NCI-H1436 (cell line): ENCODE data around the gene ANKRD27.
"Not testable (repeated sequence)": the region's sequence is repeated elsewhere in the genome, so short reads cannot be mapped to it uniquely, and the experiment has no call there.

ENCODE experiments used
- DNase-seq: peaks from one replicate; lab custom pipeline; 2025; lab: John Stamatoyannopoulos, UW

ANKRD27 gene

DNA sequence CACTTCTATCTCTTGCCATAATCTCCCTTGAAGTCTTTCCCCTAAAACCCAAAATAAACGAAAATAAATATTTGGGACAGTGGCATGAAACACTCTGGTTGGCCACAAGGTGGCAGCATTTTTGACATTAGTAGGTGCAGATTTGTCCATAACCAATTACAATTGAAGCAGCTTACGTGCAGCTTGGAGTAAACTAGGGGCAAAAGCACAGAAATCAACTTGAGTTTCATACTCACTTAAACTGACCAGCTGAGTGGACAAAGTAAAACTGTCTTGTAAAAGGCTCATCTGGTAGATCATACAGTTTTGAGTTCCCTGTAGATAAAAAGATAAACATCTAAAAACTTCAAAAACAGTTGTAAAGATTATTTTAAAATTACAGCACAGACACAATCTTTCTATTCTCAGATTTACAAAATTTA, 75.2 kb downstream of the ANKRD27 start:
- DNase-seq, result peak; percentile 47

- no peak for DNase-seq
Observed at GRCh38 chr19:32599258-32599657, 75.7 kb downstream of the ANKRD27 start.

DNA sequence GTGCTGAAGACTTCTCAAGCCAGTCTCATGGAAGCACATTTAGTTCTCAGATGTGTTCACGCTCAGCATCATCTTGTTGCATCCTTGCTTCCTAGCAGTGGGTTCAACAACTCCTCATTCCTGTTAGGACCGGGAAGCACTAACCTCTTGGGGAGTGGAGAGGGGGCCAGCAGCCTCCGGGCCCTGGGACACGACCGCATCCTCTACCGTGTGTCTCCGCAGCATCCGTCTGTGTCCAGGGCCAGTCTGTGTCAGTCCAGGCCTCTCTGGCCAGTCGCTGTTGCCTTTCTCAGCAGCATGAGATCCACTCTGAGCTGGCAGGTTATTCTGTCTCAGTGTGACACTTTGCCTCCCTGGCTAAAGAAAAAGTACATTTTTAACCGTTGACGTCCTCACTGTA, 77.0 kb downstream of the ANKRD27 start:
- no peak for DNase-seq

DNA sequence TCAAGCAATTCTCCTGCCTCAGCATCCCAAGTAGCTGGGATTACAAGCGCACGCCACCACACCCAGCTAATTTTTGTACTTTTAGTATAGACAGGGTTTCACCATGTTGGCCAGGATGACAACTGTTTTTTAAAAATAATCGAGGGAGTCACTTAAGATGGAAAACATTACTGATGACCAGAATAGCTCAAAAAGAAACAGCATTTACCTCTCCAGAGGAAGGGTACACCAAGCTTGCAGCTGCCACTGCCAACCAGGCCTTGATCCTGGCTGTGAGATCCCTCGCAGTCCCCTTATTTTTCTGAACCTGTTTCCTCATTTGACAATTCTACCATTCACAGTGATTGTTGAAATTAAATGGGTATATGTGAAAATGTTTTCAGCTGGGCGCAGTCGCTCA, 79.5 kb downstream of the ANKRD27 start:
- DNase-seq, result no peak

DNA sequence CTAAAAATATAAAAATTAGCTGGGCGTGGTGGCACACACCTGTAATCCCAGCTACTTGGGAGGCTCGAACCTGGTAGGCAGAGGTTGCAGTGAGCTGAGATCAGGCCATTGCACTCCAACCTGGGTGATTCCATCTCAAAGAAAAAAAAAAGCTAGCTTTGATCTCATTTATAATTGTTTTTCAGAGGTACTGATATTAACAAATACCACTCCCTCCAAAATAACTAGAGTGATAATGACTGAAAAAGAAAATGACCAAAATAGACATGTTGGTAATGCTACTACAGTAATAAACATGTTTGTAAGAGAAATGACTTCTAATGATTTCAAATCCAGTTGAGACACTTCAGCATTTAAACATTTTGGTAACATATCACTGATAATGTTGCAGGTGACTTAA, 81.0 kb downstream of the ANKRD27 start:
- no peak for DNase-seq

DNA sequence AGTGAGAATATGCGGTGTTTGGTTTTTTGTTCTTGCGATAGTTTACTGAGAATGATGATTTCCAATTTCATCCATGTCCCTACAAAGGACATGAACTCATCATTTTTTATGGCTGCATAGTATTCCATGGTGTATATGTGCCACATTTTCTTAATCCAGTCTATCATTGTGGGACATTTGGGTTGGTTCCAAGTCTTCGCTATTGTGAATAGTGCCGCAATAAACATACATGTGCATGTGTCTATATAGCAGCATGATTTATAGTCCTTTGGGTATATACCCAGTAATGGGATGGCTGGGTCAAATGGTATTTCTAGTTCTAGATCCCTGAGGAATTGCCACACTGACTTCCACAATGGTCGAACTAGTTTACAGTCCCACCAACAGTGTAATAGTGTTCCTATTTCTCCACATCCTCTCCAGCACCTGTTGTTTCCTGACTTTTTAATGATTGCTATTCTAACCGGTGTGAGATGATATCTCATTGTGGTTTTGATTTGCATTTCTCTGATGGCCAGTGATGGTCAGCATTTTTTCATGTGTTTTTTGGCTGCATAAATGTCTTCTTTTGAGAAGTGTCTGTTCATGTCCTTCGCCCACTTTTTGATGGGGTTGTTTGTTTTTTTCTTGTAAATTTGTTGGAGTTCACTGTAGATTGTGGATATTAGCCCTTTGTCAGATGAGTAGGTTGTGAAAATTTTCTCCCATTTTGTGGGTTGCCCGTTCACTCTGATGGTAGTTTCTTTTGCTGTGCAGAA, 87.1 kb downstream of the ANKRD27 start:
- DNase-seq, result not testable (repeated sequence)

DNA sequence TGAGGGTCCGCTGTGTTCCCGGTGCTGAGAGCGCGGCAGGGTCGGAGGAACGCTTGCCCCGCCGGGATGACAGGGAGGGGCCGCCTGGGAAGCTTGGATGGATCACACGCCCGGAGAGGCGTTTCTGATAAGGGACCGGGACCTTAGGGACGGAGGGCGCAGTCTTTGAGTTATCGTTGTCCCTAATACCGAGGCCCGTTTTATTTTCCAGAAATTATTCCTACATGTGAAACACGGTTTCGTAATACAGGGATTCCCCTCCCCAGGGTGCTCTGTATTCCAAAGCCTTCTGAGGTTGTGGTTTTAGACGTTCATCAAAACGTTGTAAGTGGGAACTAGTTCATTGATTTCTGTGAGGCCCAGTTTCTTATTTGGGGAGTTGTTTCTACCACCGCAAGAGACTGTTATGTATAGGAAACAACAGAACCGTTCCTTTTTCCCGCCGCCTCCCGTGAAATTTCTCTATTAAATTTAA, 93.2 kb downstream of the ANKRD27 start:
- no peak for DNase-seq

- DNase-seq, result peak; percentile 91
Observed at GRCh38 chr19:32580901-32581704, 93.9 kb downstream of the ANKRD27 start, which contains the start of gene PDCD5. Gene PDCD5 (plus strand): TSS chr19:32581190. CDS start chr19:32581262, 72 bp downstream.

DNA sequence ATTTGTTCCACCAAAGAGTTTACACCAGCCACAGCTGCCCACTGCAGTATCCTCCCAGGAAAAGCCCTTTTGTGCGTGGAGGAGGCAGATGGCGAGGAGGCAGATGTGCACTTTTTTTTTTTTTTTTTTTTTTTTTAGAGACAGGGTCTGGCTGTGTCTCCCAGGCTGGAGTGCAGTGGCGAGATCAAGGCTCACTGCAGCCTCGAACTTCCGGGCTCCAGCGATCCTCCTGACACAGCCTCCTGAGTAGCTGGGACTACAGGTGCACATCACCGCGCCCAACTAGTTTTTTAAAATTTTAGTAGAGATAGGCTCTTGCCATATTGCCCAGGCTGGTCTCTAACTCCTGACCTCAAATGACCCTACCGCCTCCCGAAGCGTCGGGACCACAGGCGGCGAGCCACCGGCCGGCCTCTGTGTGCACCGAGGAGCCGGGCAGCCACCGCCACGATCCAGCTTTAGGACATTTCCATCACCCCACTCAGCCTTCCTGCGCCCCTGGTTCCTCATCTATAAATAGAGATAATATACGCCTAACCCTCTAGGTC, 94.6 kb downstream of the ANKRD27 start:
- no peak for DNase-seq

DNA sequence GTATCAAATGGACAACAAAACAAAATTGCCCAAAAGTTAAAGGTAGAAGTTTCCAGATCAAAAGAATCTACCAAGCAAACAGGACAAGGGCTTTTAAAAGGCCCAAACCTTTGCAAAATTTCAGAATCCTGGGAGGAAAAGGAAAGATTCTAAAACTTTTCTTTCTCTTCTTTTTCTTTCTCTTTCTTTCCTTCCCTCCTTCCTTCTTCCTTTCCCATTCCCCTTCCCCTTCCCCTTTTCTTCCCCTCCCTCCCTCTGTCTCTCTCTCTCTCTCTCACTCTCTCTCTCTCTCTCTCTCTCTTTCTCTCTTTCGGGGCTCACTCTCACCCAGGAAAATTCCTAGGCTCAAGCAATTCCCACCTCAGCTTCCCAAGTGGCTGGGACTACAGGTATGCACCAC, 98.2 kb downstream of the ANKRD27 start:
- no peak for DNase-seq

DNA sequence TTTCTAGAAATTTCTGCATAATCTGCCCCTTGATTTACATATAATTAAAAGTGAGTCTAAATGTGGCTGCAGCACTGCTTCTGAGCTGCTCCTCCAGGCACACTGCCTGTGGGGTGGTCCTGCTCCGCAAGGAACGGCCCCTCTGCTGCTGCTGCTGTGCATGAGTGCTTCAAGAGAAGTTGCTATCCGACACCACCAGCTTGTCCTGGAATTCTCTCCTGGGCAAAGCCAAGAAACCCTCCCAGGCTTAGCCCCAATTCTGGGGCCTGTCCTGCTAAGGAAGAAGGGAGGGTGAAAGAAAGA, 101.5 kb downstream of the ANKRD27 start:
- DNase-seq, result no peak

GRCh38 chr19:32572700-32573491, 102.1 kb downstream of the ANKRD27 start:
- DNase-seq, result not testable (repeated sequence)

GRCh38 chr19:32571471-32572075, 103.4 kb downstream of the ANKRD27 start:
- not testable (repeated sequence) for DNase-seq

- DNase-seq, result peak; percentile 39
Observed at GRCh38 chr19:32570081-32570785, 104.7 kb downstream of the ANKRD27 start.

DNA sequence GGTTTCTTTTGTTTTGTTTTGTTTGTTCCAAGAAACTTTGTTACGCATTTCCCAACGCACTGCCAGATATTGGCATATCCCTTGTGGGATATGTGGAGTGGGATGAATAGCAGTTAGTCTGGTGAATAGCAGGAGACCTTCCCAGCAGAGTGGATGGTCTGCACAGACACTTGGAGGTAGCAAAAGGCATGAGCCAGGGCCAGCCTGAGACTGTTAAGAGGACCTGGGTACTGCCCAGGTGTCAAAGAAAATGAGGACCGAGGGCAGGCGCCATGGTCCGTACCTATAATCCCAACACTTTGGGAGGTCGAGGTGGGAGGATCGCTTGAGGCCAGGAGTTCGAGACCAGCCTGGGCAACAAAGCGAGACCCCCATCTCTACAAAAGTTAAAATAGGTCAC, 107.5 kb downstream of the ANKRD27 start:
- no peak for DNase-seq

- no peak for DNase-seq
Observed at GRCh38 chr19:32566246-32566830, 108.6 kb downstream of the ANKRD27 start.

DNA sequence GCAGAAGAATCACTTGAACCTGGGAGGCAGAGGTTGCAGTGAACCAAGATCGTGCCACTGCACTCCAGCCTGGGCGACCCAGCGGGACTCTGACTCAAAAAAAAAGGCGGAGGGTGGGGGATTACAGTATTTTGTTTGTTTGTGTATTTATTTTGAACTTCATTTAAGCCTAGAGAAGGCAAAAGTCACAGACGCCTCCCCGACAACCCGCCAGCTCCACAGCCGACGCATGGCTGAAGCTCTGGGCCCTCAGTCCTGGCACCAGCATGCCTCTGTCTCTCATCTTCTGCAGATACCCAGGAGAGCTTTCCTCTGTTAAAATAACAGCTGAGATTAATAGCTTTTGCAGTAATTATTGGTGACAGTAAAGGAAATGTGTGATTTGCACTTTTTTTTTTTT, 111.2 kb downstream of the ANKRD27 start:
- DNase-seq, result no peak

DNA sequence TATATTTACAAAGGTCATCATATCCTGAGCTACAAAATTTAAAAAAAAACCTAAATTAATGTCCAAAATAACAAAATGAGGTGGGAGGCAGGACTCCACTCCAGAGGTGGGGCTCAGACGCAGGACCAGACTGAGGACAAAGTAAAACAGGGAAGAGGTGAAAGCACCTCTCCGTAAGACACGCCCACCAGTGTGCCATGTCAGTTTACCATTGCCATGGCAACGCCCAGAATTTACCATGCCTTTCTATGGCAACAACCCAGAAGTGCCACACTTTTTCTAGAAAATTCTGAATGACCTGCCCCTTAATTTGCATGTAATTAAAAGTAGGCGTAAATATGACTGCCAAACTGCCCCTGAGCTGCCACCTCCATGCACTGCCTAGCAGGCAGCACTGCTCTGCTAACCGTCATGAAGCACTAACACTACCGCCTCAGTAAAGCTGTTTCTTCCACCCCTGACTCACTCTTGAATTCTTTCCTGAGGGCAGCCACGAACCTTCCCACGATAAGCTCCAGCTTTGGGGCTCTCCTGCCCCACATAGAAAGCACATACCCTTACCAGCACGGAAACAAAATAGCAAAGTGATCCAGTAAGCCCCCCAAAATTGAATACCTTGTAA, 116.3 kb downstream of the ANKRD27 start:
- DNase-seq, result no peak

- no peak for DNase-seq
Observed at GRCh38 chr19:32555786-32556185, 119.2 kb downstream of the ANKRD27 start.

- DNase-seq, result no peak
Observed at GRCh38 chr19:32550666-32551065, 124.3 kb downstream of the ANKRD27 start.
